Fibroblast of mammary gland (primary cell): ENCODE results near the gene RAB29.

Experiments
- DNase-seq: peaks from one replicate; pipeline ENCODE4 v3.0.0-alpha.2; 2010; ENCODE audit warnings: low read depth
- H3K4me3 ChIP-seq: 2 replicates; pipeline ENCODE4 v1.5.1; 2011; ENCODE audit warnings: low read depth, mild to moderate bottlenecking, low read length, moderate library complexity; ENCODE audit not compliant: control insufficient read depth
- TF ChIP-seq, protein P1 (sequence below): conservative IDR thresholded peaks from 2 replicates; pipeline ENCODE4 v1.5.1; 2011; ENCODE audit warnings: low read depth, low read length, inconsistent platforms; ENCODE audit not compliant: control insufficient read depth, insufficient read depth

Gene RAB29

DNA sequence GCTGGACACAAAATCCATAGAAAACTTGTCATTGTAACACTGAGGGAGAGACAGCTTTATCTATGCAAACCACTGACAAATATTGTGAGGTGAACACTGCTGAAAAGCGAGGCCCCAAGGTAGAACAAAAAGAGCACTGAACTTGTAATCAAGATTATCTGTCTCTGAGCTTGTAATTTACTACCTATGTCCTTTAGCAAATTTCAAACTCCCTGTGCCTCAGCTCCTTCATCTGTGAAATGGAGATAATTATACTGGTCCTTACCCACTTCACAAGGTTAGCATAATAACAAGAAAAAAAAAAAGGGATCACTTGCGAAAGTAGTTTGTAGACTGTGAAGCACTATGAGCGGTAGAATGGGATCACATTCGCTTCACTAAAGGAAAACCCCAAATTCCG lies 20.4 kb downstream of the RAB29 start:
- DNase-seq: no peak
- TF ChIP-seq, protein P1, sequence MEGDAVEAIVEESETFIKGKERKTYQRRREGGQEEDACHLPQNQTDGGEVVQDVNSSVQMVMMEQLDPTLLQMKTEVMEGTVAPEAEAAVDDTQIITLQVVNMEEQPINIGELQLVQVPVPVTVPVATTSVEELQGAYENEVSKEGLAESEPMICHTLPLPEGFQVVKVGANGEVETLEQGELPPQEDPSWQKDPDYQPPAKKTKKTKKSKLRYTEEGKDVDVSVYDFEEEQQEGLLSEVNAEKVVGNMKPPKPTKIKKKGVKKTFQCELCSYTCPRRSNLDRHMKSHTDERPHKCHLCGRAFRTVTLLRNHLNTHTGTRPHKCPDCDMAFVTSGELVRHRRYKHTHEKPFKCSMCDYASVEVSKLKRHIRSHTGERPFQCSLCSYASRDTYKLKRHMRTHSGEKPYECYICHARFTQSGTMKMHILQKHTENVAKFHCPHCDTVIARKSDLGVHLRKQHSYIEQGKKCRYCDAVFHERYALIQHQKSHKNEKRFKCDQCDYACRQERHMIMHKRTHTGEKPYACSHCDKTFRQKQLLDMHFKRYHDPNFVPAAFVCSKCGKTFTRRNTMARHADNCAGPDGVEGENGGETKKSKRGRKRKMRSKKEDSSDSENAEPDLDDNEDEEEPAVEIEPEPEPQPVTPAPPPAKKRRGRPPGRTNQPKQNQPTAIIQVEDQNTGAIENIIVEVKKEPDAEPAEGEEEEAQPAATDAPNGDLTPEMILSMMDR: no peak

DNA sequence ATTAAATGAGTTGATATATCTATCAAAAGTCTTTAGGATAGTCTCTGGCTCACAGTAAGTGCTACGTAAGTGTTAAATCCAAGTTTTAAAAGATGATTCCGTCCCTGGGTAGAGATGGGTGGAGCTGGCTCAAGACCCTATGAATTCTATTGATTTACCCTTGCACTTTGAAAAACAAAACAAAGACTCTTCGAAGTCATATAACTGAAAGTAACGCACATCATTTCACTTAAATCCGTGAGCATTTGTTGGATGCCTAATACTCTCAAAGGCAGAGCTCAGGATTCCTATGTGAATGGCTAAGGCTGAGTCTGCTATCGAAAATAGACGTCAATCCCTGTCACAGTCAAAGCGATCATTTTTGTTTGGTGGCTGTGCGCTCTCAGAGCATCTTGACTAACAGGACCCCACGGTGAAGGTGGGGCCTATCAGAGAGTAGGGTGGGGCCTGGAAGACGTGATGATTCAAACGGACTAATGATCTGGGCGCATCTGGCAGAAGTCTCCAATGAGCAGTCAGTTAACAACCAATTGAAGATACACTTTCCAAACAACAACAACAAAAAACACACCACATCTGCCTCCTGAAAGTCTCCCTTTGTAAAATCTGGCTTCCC lies 24.1 kb downstream of the RAB29 start:
- TF ChIP-seq, protein P1: no peak
- H3K4me3 ChIP-seq: no peak overlapping the region
- peak; percentile 25 for DNase-seq

More for the DNA sequence above, 20.4 kb downstream of the RAB29 start:
- no peak overlapping the region for H3K4me3 ChIP-seq

DNA sequence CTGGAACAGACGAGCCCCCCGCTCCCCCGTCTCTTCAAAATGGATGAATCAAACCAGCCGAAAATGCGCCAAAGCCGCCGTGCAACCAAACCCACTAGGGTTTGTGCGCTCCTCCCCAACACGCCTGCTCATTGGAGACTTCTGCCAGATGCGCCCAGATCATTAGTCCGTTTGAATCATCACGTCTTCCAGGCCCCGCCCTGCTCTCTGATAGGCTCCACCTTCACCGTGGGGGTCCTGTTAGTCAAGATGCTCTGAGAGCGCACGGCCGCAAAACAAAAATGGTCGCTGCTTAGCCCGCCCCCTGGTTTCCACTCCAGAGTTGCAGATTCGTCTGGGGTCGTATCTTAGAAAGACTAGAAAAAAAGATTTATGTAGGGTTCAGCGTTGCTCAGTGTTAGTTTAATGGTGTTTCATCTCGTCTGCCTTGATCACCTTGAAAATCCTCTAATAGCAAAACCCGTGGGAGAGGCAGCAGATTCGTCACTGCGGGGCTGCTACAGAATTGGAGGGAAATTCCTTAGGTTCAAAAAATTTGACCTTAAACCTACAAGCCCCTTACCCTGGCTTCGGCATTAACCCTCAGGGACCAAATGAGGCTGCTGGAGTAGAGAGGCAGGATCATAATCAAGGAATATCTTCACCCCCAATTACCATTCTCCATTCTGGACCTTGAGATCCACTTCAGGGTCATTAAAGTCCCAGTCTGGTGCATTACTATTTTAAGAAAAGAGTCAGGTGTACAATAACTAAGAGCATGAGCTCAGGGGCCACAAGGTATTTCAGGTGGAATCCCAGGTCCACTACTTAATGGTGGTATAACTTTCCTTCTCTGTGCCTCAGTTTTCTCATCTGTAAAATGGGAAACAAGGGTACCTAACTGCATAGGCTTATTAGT lies 24.9 kb downstream of the RAB29 start, which contains the start of gene NUCKS1:
NUCKS1 (minus strand) TSS at position 45 of the 898 bp plus-strand sequence. CDS start 209 bp downstream, outside the sequence.
- H3K4me3 ChIP-seq: peak within 1 kb of the TSS; percentile 81
- DNase-seq: peak; percentile 99
- TF ChIP-seq, protein P1: peak; percentile 8

DNA sequence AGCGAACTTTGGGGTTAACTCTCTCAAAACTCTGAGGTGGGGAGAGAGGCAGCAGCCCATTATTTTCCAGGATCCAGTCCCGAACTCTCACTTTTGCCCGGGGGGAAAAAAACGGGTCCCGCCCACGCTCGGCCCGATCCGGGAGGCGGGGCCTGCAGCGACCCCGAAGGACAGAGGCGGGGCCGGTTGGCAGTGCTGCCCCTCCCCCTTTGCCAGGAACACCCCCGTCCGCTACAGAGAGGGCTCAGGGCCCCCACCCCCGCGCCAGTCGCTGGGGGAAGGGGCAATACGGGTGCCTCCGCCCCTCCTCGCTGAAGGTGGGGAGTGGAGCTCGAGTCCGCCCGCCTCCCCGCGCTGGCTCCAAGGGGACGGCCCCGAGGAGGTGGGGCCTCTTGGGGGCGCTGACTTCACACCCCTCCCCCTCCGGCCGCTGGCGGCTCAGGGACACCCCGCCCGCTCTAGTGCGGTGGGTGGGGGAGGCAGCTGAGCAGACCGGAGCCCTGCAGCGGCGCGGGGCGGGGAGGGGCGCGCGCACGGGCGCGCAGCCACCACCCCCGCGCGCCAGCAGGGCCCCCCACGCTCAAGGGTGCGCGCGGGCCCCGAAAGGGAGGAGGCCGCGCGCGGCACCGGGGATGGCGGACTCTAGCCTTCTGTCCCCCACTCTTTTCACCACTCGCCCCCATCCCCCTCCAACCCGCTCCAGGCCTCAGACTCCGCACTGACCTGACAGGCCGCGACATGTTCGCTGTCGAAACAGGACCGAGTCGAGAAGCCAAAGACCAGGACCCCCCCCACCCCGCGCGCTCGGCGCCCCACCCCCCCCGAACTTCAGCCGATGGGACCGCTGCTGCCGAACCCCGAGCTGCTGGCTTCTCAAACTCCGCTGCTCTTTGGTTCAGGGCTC lies 25.8 kb downstream of the RAB29 start:
- peak; percentile 94 for DNase-seq
- TF ChIP-seq, protein P1: no peak
- peak overlapping the region; percentile 81 for H3K4me3 ChIP-seq

DNA sequence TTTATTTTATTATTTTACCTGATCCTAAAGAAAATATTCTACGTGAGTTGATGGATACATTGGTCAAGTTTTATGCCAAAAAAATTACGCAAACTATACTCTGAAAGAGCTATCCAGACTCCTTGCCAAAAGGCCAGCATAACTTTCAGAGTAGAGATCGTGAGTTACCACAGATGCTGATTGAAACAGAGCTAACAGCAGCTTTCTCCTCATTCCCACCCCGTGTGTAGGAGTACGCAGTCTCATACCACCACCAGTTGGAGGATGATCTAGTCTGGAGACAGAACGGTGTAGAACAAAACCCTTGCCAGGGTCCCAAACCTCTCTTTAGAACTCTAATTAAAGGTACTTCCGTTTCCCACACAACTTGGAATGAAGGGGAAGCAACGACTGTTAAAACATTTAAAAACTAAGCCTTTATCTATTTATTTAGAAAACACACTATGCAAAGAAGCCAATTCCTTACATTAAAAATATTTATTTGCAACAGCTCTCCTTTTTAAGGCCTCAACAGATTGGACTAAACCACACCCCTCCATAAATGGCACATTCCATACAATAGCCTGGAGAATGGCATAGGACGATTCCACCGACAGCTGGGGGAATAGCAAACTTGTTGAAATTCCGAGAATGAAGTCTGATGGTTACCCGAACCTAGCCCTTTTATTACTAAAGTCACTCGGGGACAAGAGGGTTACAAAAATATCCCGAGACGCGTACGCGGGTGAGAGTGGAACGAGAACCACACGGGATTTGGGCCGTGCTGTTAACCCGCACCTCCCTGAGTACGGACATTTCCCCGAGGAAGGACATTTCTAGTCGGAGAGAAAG lies 26.7 kb downstream of the RAB29 start:
- H3K4me3 ChIP-seq: peak overlapping the region; percentile 81
- DNase-seq: peak; percentile 80
- TF ChIP-seq, protein P1: no peak
